Measurements from ENCODE around the gene PRR19.
A peak's percentile ranks its signal among the peaks of the same experiment; 100 is the strongest.

PRR19 gene

DNA sequence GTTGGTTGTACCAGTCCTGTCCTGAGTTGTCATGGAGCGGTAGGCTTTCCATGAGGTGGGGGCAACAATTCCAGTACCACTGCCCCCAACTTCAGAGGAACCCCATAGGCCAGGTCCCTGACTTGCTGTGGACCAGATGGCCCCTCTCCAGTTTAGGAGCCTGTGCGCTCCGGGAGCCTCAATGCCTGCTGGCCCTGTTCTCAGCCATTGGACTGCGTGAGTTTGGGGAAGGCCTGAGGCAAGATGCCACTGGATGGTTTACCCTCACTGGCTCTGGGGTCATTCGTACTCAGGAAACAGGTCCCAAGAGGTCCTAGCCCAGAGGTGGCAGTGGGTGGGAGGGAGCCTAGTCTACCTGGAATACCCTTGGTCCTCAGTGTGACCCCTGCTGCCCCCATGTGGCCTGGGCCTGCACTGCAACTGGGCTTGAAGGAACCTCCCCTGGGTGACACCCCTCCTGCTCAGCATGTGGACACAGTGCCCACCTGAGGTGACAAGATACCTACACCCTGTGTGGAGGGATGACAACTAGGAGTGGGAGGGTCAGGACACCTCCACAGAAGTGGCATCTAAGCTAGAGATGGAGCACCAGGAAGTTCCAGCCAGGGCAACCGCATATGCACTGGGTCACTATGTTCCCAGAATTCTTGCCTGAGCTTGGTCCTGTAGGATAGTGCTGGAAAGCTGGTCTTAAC lies 6.0 kb upstream of the PRR19 start:
- TF ChIP-seq, protein P1, sequence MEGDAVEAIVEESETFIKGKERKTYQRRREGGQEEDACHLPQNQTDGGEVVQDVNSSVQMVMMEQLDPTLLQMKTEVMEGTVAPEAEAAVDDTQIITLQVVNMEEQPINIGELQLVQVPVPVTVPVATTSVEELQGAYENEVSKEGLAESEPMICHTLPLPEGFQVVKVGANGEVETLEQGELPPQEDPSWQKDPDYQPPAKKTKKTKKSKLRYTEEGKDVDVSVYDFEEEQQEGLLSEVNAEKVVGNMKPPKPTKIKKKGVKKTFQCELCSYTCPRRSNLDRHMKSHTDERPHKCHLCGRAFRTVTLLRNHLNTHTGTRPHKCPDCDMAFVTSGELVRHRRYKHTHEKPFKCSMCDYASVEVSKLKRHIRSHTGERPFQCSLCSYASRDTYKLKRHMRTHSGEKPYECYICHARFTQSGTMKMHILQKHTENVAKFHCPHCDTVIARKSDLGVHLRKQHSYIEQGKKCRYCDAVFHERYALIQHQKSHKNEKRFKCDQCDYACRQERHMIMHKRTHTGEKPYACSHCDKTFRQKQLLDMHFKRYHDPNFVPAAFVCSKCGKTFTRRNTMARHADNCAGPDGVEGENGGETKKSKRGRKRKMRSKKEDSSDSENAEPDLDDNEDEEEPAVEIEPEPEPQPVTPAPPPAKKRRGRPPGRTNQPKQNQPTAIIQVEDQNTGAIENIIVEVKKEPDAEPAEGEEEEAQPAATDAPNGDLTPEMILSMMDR (conservative IDR thresholded peaks at IDR 0.05; ENCODE audit: control insufficient read depth, insufficient read depth, low read depth, low read length) = peak; percentile 92
- peak; percentile 52 for DNase-seq (ENCODE audit: low read depth)
- H3K4me3 ChIP-seq (ENCODE audit: control insufficient read depth, low read depth, low read length) = no peak overlapping the region

DNA sequence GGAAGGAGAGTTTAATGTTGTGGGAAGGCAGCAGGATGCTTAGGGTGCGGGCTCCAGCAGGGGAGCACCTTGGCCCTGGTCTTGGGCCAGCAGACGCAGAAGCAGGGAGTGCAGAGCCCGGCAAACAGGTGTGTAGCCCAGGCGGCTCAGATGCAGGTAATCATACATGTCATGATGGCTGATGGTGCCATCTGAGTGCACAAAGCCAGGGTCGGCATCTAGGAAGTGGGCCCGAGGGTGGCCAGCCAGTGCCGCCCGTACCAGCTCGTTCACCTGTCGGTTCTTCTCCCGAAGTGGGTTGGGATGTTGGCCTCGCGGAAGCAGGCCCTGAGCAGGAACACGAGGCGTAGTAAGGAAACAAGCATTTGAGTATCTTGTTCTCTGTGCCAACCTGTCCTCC lies 4.9 kb upstream of the PRR19 start:
- TF ChIP-seq, protein P1 (conservative IDR thresholded peaks at IDR 0.05; ENCODE audit: control insufficient read depth, insufficient read depth, low read depth, low read length) = no peak
- H3K4me3 ChIP-seq (ENCODE audit: control insufficient read depth, low read depth, low read length) = no peak overlapping the region
- DNase-seq (ENCODE audit: low read depth) = no peak

DNA sequence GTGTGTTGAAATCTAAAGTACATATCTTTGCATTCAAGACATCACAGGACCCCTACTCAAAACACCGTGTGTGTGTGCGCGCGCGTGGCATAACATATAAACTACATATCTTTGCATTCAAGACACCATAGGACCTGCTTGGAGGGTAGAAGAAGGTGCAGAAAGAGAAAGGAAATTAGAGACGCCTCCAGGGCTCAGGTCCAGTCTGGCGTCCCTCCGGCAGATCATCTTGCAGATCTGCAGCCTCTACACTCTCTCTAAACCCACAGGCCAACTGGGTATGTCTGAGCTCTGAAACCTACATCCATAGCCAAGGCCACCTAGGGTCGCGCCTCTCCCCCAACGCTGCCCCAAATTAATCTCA lies 1.2 kb downstream of the PRR19 start:
- TF ChIP-seq, protein P1 (conservative IDR thresholded peaks at IDR 0.05; ENCODE audit: control insufficient read depth, insufficient read depth, low read depth, low read length) = no peak
- H3K4me3 ChIP-seq (ENCODE audit: control insufficient read depth, low read depth, low read length) = no peak overlapping the region
- DNase-seq (ENCODE audit: low read depth) = no peak

DNA sequence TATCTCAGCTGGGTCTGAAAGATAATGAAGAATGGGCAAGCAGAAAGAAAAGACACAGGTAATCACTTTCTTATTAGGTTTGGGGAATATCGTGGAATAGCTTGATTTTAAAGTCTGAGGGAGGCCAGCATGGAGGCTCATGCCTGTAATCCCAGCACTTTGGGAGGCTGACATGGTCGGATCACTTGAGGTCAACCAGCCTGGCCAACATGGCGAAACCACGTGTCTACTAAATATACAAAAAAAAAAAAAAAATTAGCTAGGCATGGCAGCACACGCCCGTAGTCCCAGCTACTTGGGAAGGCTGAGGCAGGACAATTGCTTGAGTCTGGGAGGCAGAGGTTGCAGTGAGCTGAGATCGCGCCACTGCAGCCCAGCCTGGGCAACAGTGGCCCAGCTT lies 1.9 kb downstream of the PRR19 start:
- no peak overlapping the region for H3K4me3 ChIP-seq (ENCODE audit: control insufficient read depth, low read depth, low read length)
- TF ChIP-seq, protein P1 (conservative IDR thresholded peaks at IDR 0.05; ENCODE audit: control insufficient read depth, insufficient read depth, low read depth, low read length) = no peak
- no peak for DNase-seq (ENCODE audit: low read depth)

DNA sequence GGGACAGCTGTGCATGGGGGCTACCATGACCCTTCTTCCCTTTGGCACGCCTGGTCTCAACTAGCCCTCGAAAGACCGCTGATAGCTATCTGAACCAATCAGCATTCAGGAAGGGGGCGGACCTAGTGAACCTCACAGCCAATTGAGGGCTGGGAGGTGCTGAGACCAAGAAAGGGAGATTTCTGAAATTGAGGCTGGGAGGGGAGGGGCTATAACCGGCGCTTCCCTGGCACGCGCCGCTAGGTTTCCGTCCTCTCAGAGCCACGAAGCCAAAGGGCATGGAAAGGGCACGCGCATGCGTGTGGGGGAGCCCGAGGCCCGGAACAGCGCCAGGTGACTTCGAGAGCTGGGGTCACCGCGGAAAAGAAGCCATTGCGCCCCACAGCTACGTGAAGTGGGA lies 4.7 kb downstream of the PRR19 start:
- DNase-seq (ENCODE audit: low read depth) = no peak
- no peak overlapping the region for H3K4me3 ChIP-seq (ENCODE audit: control insufficient read depth, low read depth, low read length)
- TF ChIP-seq, protein P1 (conservative IDR thresholded peaks at IDR 0.05; ENCODE audit: control insufficient read depth, insufficient read depth, low read depth, low read length) = no peak

DNA sequence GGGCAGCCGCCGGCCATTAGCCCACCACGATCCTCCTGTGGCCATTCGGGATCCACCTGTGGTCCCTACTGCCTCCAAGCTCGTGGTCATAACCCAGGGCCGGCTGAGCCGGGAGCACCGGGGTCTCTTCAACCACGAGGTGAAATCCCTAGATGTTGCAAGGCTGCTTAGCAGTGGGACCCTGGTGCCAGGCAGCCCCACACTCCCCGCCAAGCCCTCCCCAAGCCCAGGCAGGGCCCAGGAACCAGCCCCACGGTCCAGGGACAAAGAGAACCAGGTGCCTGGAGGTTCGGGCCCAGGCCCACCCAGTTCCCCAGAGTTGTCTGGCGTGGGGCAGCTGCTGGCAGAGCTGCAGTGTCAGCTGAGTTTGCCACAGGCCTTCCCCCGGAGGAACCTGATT lies 7.8 kb downstream of the PRR19 start:
- no peak overlapping the region for H3K4me3 ChIP-seq (ENCODE audit: control insufficient read depth, low read depth, low read length)
- no peak for DNase-seq (ENCODE audit: low read depth)
- TF ChIP-seq, protein P1 (conservative IDR thresholded peaks at IDR 0.05; ENCODE audit: control insufficient read depth, insufficient read depth, low read depth, low read length) = no peak

DNA sequence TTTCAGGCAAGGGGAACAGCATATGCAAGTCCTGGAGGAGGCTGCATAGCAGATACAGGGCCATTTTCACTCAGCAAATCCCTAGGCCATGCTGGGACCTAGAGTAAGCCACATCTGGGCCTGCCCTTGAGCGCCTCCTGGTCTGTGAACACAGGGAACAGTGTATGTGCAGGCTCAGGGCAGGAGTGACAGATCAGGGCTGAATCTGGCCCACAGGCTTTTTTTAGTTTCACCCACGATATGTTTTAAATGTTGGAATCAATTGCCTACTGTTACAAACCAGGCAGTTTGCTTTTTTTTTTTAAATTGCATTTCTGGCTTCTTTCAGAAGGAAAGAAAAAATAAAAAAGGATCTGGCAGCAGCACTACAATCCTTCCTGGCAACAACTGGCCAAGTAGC lies 9.7 kb downstream of the PRR19 start:
- TF ChIP-seq, protein P1 (conservative IDR thresholded peaks at IDR 0.05; ENCODE audit: control insufficient read depth, insufficient read depth, low read depth, low read length) = peak; percentile 13
- no peak overlapping the region for H3K4me3 ChIP-seq (ENCODE audit: control insufficient read depth, low read depth, low read length)
- DNase-seq (ENCODE audit: low read depth) = no peak
